OCI-M2 (cell line): ENCODE measurements around the gene SPECC1.

ENCODE experiments used
- DNase-seq: peaks from one replicate; lab custom pipeline; 2025; ENCODE audit not compliant: unreplicated experiment; lab: John Stamatoyannopoulos, UW

The SPECC1 gene

DNA sequence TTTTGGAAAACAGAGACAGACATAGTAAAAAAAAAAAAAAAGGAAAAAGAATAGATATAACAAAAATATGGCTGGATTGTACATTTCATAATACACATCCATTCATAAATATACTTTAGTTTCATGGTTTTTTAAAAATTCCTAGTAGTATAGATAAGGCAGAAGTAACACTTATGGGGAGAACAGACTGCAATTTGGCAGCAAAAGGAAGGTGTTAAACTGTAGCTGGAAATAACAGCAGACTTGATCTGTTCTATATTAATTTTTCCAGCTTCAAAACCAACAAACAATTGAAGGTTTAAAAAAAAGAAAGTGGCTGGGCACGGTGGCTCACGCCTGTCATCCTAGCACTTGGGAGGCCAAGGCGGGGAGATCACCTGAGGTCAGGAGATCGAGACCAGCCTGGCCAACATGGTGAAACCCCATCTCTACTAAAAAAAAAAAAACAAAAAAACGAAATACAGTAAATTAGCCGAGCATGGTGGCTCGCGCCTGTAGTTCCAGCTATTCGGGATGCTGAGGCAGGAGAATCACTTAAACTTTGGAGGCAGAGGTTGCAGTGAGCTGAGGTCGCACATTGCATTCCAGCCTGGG, 191.8 kb downstream of the SPECC1 start:
- no peak for DNase-seq

DNA sequence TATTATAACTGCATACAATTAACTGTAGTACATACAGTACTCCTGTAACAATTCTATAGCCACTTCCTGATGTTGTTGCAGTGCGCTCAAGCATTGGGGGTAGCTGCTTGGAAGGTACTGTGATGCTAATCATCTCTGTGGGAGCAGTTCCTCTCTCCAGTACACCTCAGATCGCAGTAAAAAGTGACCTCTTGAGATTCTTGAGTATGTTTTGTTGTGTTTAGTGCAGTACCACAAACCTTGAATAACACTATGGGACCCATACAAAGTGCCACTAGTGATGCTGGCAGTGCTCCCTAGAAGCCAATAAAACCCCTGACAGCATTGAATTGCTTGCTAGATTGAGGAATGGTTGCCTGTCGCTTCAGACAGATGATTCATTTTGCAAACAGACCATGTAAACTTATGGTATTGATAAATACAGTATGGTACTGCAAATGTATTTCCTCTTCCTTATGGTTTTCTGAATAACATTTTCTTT, 193.0 kb downstream of the SPECC1 start:
- DNase-seq, result no peak

DNA sequence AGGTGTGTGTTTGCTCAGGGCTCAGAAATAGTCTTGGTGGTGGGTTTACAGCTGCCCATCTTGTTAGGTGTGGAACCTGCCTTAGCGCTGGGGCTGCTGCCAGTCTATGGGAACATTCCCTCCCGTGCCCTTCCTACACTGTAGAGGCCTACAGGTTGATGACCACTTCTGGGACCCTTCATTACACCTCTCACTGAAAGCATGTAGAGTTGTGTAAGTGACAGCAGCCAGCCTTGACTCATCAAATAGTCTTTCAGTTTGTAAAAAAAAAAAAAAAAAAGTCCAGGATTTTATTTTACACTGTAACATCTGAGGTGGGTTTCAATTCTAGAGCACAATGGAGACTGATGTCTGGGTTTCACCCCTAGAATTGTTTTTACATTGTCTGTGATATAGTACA, 193.9 kb downstream of the SPECC1 start:
- DNase-seq, result no peak

DNA sequence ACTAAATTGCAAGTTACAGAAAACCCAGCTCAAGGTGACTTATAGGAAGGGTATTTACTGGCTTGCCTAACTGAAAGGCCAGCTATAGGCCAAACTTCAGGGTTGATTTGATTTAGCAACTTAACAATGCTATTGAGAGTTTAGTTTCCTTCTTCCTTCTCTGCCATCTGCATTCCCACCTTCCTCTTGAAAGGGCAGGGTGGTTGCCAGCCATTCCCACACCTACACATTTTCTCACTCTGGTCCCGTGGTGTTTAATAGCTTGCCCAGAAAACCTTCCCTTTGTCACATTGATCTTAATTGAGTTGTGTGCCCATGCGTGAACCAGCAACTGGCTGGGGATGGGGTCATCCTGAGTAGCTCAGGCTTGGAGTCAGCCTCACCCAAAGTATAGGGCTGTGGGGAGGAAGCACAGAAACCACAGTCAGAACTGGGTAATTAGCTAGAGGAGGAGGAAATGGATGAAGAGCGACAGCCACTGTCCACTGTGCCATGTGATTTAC, 194.7 kb downstream of the SPECC1 start:
- no peak for DNase-seq

DNA sequence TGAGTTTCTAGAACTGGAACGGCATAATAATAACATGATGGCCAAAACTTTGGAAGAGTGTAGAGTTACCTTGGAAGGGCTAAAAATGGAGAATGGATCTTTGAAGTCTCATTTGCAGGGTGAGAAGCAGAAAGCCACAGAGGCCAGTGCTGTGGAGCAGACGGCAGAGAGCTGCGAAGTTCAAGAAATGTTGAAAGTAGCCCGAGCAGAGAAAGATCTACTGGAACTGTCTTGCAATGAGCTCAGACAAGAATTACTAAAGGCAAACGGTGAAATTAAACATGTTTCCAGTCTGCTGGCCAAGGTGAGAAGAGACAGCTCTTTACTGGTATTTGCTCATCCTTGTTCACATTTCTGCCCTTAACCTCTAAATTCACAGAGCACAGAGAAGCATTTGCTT, 196.4 kb downstream of the SPECC1 start:
- DNase-seq, result no peak

DNA sequence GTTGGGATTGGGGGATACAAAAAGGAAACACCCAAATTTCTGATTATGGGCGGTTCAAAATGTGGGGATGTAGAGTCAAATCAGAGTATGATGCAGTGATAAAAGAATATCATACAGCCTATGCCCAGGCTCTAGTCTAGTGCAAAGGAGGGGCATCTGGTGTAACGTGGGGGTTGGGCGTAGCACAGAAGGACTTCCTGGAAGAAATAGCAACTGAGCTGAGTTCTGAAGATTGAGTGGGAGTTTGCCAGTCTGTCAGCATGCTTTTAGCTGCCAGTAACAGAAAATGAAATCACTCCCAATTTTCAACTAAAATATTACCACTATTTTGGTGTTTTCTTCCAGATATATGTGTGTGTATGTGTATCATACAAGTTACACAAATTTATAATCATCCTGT, 196.9 kb downstream of the SPECC1 start:
- DNase-seq, result no peak

DNA sequence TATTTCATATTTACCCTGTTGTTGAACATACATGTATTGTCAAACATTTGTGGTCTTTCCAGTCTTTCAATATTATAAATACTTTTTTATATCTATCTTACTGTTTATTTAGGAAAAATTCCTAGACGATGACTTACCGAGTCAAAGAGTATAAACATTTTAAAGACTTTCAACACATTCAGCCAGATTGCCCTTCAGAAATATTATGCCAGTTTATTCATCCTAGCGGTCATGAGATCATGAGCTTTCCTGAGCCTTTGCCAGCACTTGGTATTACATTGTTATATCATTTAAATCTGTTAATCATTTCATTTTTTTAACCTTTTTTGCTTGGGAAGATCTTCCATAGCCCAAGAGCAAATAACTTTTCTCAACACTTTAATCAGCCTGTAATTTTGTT, 197.4 kb downstream of the SPECC1 start:
- DNase-seq, result no peak

DNA sequence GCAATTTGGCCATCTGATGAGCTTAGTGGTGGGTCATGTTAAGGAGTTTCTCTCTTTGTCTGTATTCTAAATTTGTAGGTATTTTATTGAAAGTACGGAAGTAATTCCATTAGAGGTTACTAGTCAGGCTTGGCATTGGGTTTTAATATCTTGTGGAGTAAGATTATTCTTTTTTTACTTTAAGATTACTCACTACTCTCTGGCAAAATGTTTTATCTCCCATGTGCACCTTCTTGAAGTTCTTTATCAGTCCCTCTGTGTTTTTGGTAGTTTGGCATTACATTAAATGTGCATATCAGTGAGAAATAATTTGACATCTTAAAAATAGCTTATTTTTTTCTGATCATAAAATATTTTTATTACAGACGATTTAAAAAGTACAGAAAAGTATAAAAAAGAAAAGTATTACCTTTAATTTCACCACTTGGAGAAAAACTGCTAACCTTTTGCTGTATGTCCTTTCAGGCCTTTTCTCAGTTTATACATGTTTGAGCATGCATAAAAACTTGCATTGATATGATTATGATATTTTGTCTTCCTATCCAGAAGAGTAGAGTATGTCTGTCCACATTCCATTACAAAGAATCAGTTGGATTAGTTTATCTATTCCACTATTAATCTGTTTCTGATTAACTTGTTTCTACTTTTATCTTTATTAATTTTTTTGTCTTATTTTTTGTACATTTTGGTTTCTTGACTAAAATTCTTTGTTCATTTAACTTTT, 198.3 kb downstream of the SPECC1 start:
- no peak for DNase-seq

DNA sequence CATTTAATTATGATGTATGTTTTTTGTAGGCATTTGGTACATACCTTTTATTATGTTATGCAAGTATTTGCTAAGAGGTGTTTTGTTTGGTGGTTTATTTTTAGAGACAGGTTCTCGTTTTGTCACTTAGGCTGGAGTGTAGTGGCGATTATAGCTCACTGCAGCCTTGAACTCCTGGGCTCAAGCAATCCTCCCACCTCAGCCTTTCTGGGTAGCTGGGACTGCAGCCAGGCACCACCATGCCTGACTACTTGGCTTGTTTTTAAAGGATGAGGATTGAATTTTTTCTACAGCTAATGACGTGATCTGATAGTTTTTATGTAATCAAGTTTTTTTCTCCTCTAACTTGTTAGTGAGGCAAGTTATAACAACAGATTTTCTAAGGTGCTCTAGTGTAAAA, 199.6 kb downstream of the SPECC1 start:
- DNase-seq, result no peak

DNA sequence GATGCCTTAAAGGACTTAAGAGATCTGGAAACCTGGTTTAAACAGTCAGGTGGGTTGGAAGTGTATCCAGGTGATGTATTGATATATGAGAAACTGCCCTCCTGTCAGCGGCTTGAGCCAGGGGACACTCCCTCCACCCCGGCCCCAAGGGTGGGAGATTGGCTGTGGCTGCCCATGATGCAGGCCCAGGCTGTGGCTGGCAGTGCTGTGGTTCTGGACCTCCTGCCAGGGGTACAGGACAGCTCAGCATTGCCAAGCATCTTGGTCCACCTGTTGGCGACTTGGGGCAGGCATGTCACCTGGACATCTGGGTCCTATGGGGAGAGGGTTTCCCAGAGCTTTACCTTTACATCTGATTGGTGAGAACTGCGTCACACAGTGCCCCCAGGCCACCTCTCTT, 201.0 kb downstream of the SPECC1 start:
- DNase-seq, result no peak

DNA sequence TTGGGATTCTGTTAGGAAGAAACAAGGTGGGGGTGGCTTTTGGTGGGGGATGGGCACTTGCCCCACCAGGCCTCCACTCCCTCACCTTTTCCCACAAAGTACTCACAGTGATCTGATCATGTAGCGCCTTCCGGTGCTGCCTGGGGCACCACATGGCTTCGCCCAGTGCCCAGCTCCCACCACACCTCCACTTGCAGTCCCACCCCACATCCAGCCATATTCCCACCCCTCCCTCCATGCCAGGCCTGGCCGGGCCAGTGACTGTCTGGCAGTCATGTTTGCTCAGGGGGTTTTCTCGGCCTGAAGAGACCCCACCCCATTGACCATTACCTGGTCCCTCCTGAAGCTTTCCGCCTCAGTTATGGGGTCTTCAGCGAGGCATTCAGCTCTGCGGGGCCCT, 201.5 kb downstream of the SPECC1 start:
- no peak for DNase-seq

DNA sequence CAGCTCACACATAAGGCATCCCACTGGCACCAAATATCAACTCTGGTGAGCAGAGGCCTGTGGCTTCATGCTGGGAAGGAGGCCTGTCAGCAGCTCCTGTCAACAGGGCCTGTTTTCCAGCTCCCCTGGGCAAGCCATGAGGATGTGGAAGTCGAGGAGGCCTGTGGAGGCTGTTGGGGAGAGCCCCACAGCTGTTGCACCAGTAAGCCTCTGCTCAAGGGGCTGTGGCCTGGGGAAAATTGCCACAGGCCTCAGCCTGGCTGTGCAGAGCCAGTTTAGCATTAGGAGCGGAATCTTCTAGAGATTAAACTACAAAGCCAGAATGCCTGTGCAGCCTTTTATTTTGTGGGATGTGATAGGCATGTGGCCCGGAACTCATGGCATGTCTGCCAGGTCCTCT, 202.1 kb downstream of the SPECC1 start:
- no peak for DNase-seq

DNA sequence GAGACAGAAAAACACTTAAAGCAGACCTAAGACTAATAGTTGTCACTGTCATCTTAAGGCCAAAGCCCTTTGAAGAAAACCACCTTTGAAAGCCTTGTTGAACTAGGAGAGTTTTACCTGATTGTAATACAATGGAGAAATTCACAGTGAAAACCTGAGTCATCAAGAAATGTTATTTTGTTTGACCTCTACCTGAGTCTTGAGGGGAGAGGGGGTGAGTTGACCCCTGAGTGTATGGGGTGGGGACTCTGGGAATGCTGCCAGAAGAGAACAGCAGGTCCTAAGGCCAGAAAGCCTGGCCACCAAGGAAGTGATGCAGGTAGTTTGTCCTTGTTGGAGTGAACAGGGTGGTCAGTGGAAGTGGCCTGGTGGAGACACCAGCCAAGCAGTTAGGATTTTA, 204.3 kb downstream of the SPECC1 start:
- DNase-seq, result no peak

DNA sequence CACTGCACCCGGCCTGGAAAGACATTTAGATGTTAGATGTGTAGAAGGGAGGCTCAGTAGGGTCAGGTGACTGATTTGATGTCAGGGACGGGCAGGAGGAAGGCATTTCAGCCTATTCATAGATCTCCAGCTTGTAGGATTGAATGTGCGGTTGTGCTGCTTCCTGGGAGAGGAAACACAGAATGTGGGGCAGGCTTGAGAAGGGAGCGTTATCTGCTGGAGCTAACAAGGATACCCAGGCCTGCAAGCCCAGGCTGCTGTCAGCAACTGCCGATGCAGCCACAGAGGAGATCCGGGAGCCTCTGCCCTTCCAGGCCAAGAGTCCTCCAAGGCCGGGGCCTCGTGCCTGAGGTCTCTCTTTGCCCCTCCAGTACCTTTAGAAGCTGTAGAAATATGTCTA, 205.6 kb downstream of the SPECC1 start:
- no peak for DNase-seq

DNA sequence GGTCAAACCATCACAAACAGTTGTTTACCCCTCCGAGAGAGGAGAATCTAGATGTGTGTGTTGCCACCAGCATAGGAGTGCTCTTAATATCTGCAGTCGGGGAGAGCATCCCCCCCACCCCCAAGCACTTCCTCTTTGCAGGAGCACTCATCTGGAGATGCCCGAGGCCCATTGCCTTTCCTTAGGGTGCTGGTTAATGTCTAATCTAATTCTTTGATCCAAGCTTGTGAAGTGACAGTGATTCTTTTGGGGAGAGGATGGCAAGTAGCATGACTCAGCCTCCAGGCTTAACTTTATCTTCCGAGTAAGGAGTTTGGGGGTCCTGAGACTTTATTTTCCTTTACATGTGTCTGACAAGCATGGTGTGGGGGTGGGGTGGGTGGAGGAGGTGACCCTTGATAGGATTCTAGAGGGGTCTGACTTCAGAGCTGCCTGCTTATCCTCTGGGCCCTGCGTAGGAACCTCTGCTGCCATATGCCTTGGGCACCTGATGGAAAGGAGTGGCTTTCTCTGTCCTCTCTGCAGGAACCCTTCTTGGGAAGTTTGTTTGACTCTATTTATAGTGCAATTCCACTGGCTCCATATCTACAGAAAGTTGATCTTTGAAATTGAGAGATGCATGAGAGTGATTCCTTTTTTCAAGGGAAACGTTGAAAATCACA, 207.1 kb downstream of the SPECC1 start:
- no peak for DNase-seq

DNA sequence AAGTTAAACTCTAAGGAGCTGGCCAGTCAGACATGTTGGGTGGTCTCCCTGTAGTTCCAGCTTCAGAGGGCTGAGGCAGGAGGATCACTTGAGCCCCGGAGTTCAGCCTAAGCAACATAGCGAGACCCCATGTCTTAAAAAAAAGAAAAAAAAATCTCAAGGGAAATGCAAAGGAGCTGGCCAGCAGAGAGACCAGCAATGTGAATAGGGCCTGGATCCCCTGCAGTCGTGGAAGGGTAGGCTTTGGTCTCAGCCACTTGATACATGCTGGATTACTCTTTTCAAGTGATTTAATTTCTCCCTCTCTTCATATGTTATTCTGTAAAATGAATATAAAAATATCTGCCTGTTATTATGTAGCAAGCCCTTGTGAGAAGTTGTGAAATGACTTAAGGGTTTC, 207.7 kb downstream of the SPECC1 start:
- DNase-seq, result no peak

DNA sequence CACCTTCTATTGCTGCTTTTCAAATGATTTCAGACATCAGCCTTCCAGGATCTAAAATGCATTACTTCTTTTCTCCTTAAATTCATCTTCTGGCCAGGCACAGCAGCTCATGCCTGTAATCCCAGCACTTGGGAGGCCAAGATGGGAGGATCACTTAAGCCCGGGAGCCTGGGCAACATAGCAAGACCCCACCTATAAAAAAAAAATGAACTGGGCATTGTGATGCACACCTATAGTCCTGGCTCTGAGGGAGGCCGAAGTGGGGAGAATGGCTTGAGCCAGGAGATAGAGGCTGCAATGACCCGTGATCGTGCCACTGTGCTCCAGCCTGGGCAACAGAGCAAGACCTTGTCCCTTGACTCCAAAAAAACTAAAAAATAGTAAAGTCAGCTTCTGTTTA, 208.5 kb downstream of the SPECC1 start:
- DNase-seq, result no peak

DNA sequence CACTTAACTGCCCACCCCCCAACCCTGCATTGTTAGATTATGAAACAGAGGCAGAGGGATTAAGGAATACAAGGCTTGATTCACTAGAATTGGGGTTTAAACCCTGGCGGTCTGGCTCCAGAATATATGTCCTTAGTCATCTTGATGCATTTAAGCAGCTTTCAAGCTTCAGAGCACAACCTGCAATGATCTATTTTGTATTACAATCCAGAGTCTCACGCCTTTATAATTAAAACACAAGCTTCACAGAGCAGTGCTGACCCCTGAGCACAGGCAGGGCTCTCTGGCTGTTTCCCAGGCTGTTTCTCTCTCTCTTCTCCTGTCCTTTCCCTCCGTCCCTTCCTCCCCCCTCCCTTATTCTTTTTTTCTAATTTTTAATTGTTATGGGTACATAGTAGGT, 209.1 kb downstream of the SPECC1 start:
- no peak for DNase-seq

DNA sequence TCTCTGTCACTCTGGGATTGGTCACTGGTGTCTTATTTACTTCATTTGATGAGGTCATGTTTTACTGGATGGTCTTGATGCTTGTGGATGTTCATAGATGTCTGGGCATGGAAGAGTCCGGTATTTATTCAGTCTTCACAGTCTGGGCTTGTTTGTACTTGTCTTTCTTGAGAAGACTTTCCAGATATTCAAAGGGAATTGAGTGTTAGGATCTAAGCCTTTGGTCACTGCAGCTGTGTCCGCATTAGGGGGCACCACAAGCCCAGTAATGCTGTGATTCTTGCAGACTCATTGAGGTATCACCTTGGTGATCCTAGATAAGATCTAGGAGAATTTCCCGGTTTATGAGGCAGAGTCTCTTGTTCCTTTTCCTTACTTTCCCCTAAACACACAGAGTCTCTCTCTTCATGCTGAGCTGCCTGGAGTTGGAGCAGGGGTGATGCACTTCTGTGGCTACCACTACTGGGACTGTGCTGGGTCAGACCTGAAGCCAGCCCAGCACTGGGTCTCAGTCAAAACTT, 214.7 kb downstream of the SPECC1 start:
- no peak for DNase-seq

DNA sequence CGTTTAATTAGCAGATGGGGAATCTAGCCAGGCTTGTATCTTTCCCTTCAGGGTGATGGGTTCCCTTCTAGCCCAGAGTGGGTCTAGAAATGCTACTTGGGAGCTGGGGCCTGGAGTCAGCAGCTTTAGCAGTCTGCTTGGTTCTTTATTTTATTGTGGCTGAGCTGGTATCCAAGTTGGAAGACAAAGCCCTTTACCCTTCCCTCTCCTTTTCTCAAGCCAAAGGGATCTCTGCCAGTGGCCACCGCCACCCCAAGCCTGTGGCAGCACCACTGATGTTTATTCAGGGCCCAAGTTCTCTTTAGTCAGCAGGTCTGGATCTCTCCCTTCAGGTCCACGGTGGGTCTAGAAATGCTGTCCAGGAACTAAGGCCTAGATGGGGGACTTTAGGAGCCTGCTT, 215.2 kb downstream of the SPECC1 start:
- no peak for DNase-seq

DNA sequence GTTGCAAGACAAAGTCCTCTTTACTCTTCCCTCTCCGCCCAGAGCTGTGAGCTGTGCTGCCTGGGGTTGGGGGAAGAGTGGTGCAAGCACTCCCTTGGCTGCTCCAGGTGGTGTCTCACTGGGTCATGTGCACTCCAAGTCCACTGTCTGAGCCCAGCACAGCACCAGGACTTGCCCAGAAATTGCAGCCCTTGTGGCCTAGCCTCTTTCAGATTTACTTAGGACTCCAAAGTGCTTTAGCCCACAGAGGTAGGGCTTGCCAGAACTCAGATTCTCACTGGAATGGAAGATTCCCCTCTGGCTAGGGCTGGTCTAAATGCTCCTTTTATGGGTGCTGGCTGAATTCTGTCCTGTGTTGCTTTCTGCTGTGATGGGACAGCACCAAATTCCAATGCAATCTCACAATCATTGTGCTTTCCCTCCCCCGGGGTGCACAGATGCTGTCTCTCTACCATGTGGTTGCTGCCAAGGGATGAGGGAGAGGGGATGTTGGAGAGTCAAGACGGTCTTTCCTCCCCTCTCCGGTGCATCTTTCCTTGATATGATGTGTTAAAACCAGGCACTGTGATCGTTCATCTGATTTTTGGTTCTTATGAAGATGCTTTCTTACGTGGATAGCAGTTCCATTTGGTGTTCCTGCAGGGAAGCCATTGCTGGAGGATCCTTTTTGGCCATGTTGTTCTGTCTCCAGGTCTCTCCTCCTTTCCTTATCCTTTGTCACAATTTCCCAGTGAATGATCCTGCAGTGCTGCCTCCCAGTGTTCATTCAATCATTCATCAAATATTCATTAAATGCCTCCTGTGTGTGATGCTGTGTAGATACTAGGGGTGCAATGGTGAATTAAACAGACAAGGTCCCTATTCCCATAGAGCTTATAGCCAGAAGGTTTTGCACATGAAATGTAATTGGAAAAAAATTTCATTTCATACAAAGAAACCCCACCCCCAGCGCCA, 216.3 kb downstream of the SPECC1 start:
- no peak for DNase-seq
